Kidney epithelial cell (primary cell): ENCODE data around the gene P4HA3. TPM values are rescaled to one million over a fixed set of nuclear protein-coding genes. Genes with fewer than 3 reads are reported as not detected.
A peak's percentile ranks its signal among the peaks of the same experiment; 100 is the strongest.

Experiments
- DNase-seq: peaks from one replicate; pipeline ENCODE4 v3.0.0-alpha.2; 2010; ENCODE audit warnings: low read depth
- H3K27me3 ChIP-seq: 2 replicates; pipeline ENCODE4 v1.6.0; 2011; ENCODE audit warnings: low read length; ENCODE audit not compliant: control insufficient read depth, insufficient read depth
- H3K36me3 ChIP-seq: 2 replicates; pipeline ENCODE4 v1.5.1; 2011; ENCODE audit warnings: low read length; ENCODE audit not compliant: control insufficient read depth, insufficient read depth
- H3K4me3 ChIP-seq: 2 replicates; pipeline ENCODE4 v1.5.1; 2011; ENCODE audit warnings: low read depth, mild to moderate bottlenecking, control low read depth, low read length
- CTCF ChIP-seq: IDR thresholded peaks from 2 replicates; pipeline ENCODE4 v1.5.1; 2011; ENCODE audit warnings: mild to moderate bottlenecking, moderate library complexity, low read length, control low read depth, inconsistent platforms; ENCODE audit not compliant: insufficient read depth, poor library complexity, severe bottlenecking
- total RNA-seq: library from RNA; depleted of rRNA; stranded (reverse); fragments of >200 nt; gene quantifications from 2 replicates; pipeline ENCODE4 v1.2.3, GENCODE V29; 2015

Gene P4HA3
- total RNA-seq, 1 donor from 2014 or later = 0.88 TPM

DNA sequence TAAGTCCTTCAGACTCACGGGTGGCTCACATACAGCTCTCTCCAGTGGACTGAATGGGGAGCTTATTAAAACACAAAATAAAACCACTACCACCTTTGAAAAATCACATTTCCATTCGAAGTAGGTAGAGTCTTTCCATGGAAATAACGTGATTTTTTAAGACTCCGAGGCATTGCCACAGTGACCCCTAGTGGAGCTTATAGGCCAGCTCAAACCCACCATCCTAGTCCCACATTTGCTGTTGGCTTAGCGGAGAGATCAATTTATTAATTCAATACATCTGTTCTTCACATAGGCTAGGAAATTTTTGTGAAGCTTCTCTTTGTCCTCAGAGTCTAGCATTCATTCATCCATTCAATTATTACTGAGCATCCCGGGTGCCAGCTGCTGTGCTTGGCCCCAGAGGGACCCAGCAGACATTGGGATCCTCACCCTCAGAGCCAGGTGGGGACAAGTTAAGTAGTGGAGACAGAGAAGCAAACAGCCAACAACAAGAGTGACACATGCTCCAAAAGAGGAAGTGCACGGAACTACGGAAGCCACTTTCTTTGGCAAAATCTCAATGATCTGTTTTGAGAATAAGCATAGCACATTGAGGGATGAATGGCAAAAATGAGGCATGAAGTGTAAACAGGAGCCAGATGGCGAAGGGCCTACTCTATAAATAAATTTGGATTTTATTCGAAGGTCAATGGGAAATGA, 10.2 kb upstream of the P4HA3 start:
- no peak overlapping the region for H3K4me3 ChIP-seq
- no peak for DNase-seq
- TF ChIP-seq CTCF = peak; percentile 72
- H3K27me3 ChIP-seq = no peaks in the 10 kb centered on the region
- H3K36me3 ChIP-seq = no peaks in the 10 kb centered on the region

GRCh38 chr11:74320538-74320937, 9.1 kb upstream of the P4HA3 start:
- no peak overlapping the region for H3K4me3 ChIP-seq
- H3K36me3 ChIP-seq = no peaks in the 10 kb centered on the region
- DNase-seq = no peak
- TF ChIP-seq CTCF = no peak
- H3K27me3 ChIP-seq = no peaks in the 10 kb centered on the region

- H3K27me3 ChIP-seq = no peaks in the 10 kb centered on the region
- TF ChIP-seq CTCF = no peak
- H3K36me3 ChIP-seq = no peaks in the 10 kb centered on the region
- peak; percentile 35 for DNase-seq
- H3K4me3 ChIP-seq = no peak overlapping the region
Measured at GRCh38 chr11:74319139-74319816, 7.8 kb upstream of the P4HA3 start.

GRCh38 chr11:74318241-74318932, 6.9 kb upstream of the P4HA3 start:
- no peaks in the 10 kb centered on the region for H3K27me3 ChIP-seq
- no peak for DNase-seq
- no peaks in the 10 kb centered on the region for H3K36me3 ChIP-seq
- no peak overlapping the region for H3K4me3 ChIP-seq
- TF ChIP-seq CTCF = no peak

GRCh38 chr11:74316772-74317505, 5.5 kb upstream of the P4HA3 start:
- TF ChIP-seq CTCF = no peak
- Histone ChIP-seq H3K27me3 (no peaks in the 10 kb centered on the region), H3K4me3 (no peak overlapping the region), H3K36me3 (no peaks in the 10 kb centered on the region)
- no peak for DNase-seq
